Measurements from ENCODE around the gene PYGB.
"Not testable (repeated sequence)": the region's sequence is repeated elsewhere in the genome, so short reads cannot be mapped to it uniquely, and the experiment has no call there.

The PYGB gene

DNA sequence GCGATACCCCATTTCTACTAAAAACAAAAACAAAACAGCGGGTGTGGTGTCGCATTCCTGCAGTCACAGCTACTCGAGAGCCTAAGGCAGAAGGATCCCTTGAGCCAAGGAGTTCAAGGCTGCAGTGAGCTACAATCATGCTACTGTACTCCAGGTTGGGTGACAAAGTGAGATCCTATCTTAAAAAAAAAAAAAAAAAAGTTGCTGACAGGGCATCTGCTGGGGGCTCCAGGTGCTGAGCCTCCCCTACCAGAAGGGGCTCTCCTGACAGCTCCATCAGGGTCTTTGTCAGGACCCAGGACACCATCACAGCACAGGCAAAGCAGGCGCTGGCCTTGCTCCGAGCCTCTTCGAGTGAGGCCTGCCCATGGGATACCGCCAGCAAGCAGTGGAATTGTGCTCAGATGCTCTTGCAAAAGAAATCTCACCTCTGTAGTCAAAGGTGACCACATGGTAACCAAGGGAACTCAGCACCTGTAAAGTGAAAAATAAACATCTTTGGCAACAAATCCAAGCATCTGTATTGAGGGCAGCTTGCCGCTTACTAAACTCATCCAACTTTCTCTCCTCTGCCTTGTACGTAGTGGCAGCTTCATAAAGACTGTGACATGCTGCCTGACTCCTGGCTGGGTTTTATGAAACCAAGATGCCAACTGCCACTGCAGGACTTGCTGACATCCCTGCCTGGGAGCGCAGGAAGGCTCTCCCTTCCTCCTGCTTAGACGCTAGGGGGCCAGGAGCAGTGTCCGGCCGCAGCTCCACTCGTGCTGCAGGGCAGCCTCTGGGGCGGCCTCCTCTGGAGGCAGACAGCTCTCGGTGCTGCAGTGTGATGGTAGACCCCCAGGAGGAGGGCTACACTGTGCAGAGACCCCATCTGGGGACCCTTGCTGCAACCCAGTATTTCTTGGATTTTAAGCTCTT lies 66.9 kb downstream of the PYGB start:
- DNase-seq = peak; percentile 22

DNA sequence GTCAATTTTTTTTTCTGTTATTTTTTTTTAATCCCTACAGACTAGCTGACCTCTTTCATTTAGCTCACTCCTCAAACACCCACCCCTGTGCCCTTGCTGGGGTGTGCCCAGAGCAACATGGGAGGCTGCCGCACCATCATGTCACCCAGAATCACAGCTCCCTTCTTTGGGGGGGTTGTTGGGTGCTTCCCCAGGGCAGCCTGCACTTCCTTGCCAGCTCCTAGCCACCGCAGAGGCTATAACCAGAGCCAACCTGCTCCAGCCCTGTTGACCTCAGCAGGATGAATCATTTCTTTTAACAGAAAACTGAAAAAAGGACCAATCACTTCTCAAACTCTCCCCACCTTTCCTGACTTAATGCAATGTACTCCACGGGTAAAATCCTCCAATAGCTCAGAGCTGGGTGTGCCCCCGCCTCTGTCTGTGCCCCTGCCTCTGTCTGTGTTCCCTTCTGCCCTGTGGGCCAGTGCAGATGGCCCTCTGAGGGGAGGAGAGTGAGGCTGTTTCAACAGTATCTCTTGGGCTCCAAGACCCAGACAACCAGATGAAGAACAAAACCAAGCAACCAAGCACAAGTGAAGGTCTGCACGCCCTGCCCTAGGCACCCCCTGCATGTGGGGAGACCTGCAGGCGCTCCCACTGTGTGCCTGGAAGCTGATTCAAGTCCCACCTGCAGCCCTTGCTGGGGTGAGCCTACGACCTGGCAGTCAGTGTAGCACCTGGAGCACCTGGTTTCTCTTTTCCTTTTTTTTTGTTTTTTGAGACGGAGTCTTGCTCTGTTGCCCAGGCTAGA lies 67.7 kb downstream of the PYGB start:
- DNase-seq = peak; percentile 17

DNA sequence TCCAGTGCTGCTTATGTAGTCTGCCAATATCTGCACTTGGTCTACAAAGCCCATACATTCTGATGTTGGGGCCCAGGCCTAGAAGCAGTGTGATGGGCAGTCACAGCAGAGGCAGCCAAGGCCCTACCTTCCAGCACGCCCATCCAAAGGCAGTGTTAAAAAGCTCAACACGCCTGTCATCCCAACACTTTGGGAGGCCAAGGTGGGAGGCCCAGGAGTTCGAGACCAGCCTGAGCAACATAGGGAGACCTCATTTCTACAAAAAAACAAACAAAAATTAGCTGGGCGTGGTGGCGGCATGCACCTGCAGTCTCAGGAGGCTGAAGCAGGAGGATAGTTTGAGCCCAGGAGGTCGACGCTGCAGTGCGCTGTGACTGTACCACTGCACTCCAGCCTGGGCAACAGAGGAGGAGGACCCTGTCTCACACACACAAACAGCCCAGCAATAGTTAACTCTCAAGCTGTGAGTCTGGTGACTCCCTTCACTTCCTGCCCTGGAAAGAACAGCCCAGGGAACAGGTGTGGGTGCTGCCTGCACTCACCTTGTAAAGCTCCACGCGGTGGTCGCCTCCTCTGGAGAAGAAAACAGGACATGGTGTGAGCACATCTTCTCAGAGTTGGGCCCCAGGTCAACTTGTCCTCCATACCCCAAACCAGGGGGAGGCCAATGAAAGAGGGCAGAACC lies 68.8 kb downstream of the PYGB start:
- DNase-seq = no peak

GRCh38 chr20:25317351-25318075 lies 69.6 kb downstream of the PYGB start:
- no peak for DNase-seq

GRCh38 chr20:25318471-25319240 lies 70.8 kb downstream of the PYGB start:
- DNase-seq = no peak

GRCh38 chr20:25319241-25320034 lies 71.6 kb downstream of the PYGB start:
- DNase-seq = no peak

- no peak for DNase-seq
Measured at GRCh38 chr20:25320035-25320800, 72.3 kb downstream of the PYGB start.

GRCh38 chr20:25321262-25321831 lies 73.5 kb downstream of the PYGB start:
- no peak for DNase-seq

DNA sequence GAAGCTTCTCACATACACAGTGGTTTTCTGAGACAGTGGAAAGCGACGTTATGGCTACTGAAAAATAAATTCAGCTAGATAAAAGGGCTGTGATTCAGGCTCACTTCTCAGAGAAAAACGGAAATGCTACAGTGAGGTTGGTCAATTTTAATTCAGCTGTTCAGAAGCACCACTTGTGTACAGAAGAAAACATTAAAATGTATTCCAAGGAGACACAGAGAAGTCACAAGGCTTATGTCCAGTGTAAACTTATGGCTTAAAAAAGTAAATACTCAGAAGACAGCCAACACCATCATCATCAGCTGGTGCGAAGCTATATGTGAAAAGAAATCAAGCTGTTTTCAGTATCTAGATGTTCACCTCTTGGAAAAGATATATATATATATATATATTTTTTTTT lies 74.1 kb downstream of the PYGB start:
- no peak for DNase-seq

- DNase-seq = no peak
Measured at GRCh38 chr20:25323496-25324246, 75.8 kb downstream of the PYGB start.

DNA sequence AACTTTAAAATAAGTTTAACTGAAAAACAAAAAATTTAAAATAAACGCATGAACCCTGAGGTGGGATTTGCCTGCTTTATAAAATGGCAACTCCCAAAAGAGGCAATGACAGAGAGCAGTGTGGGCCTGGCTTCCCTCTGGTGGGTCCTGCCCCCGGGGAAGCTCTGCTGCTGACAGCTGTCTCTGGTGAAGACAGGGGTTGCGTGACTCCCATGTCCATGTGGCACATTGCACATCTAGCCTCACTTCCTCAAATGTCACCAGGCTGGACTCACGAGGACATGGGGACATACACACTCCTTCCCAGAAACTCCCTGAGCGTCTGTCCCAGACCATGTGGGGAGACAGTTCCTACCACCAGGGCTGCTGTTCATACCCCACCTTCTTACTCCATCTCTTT lies 76.5 kb downstream of the PYGB start:
- DNase-seq = no peak

GRCh38 chr20:25325073-25325472 lies 77.2 kb downstream of the PYGB start:
- no peak for DNase-seq

- no peak for DNase-seq
Measured at GRCh38 chr20:25325997-25326396, 78.1 kb downstream of the PYGB start.

- no peak for DNase-seq
Measured at GRCh38 chr20:25327521-25328235, 79.8 kb downstream of the PYGB start.

- DNase-seq = no peak
Measured at GRCh38 chr20:25328954-25329498, 81.1 kb downstream of the PYGB start.

DNA sequence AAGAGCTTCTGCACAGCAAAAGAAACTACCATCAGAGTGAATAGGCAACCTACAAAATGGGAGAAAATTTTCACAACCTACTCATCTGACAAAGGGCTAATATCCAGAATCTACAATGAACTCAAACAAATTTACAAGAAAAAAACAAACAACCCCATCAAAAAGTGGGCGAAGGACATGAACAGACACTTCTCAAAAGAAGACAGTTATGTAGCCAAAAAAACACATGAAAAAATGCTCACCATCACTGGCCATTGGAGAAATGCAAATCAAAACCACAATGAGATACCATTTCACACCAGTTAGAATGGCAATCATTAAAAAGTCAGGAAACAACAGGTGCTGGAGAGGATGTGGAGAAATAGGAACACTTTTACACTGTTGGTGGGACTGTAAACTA lies 87.1 kb downstream of the PYGB start:
- not testable (repeated sequence) for DNase-seq

DNA sequence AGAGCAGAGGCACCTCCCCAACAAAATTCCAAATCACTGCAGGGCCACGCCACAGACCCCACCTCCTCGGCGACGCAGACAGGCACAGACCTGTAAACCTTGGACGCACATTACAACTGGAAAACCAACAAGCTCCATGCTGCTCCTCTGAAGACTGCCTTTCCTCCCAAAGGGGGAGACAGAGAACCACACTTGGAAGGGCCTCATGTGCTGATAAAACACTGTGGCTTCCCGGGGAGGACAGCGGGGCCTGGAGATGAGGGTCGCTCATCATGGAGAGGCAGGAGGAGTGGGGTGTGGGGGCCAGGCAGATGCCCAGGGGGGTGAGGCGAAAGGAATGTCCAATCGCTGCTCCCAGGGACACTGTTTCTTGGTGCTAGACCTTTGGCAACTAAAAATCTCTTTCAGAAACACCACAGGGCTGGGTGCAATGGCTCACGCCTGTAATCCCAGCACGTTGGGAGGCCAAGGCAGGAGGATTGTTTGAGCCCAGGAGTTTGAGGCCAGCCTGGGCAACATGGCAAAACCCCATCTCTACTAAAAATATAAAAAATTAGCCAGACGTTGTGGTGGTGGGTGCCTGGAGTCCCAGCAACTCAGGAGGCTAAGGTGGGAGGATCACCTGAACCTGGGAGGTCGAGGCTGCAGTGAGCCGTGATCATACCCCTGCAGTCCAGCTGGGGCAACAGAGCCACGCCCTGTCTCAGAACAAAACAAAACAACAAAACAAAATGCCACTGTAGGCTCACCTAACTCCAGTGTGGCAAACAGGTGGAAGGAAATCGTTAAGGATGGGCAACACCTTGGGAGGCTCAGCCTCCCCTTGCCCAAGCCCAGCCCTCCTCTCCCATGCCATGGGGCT lies 88.9 kb downstream of the PYGB start:
- no peak for DNase-seq

Data from left hindlimb (tissue), 1 donor.